UCSD-AML1 (cell line): Measurements from ENCODE around the gene DES.
A peak's percentile ranks its signal among the peaks of the same experiment; 100 is the strongest.

ENCODE experiments used
- DNase-seq: peaks from one replicate; lab custom pipeline; 2025; ENCODE audit not compliant: unreplicated experiment; lab: John Stamatoyannopoulos, UW

DES gene

DNA sequence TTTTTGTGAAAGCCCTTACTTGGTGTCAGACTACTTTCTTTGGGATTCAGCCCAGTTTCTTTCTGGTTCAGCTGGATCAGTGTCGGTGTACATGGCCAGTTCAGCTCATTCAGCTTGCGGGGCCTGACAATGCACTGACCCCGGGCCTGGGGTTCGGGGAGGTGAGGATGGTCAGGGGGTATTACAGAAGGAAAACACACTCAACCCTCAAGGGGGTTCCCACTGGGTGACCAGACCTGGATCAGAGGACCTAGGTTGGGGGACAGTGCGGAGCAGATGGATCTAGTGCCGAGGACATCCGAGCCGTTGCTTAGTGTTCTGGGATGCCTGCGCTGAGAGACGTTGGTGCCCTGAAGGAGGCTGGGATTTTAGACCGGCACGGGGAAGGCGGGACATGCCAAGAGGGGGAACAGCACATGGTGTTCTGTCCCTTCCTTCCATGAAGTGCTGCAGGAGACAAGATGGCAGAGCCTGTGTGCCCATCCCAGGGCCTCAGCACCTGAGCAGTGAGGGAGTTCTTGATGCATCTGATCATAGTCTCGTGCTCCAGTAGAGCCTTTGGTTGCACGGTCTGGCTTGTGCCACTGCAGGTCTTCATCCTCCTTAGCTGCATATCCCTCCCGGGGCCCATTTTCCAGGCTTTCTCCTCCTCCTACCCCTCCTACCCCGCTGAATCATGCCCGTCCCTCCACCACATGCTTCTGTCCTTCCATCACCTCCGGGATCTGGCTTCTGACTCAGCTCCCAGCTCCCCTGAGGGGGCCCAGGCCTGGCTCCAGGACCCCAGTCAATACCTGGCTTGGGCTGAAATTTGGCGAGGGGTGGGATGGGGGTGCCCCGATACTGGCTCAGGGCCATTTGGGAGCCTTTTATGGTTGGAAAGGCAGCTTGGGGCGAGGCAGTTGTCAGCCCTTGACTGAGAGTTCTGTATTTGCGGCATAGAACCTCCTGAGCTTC, 34.5 kb downstream of the DES start:
- no peak for DNase-seq

DNA sequence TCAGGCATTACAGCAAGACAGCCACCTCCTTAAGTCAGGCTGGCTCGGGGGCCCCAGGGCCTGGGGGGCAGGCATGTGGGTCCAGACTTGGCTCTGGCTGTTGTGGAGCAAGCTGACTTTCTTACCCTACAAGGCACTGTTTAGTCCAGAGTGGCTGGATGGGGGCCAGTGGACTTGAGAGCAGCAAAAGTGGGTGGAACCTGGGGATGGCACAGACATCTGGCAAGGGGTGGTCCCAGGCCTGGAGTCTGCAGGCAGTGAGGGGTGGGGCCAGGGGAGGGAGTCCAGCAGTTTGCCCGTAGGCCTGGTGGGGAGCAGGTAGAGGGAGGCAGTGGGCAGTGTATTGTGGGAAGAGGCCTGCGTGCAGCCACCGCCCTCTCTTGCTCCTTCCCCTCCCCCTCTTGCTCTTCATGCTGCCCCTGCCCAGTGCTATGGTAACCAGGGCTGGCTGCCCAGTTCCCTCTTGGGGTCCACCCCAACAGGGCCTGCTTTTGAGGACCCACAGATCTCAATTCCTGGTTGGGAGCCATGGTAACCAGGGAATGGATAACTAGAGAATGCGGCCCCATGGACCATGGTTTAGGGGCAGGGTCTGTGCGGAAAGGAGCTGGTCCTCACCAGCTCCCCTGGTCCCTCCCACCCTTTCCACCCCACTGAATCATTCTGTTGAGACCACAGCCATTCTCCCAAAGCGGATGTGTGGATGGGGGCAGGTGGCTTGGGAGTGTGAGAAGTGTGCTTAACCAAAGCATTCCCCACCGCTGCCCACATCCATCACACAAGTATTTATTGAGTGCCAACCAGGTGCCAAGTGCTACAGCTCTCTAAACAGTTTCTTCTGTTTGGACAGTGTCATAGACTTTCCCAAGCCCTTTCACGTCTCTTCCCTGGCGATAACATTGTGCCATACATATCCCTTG, 35.8 kb downstream of the DES start:
- no peak for DNase-seq

DNA sequence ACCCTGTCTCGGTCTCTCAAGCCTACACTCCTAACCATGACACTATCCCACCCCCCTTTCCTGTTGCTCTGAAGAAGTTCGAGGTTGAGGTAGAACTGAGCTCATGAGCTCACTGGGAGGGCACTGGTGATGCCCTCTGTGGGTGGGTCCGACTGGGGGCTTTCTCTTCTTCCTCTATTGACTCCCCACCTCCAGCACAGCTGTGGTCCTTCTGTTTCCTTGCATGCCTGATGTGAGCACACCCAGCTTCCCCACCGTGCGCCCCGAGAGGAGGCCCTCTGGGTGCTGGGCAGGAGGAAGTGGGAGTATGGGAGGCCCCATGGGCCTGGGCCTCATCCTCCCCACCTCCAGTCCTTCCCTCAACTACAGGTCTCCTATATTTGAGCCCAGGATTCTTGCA, 37.4 kb downstream of the DES start:
- peak; percentile 12 for DNase-seq

DNA sequence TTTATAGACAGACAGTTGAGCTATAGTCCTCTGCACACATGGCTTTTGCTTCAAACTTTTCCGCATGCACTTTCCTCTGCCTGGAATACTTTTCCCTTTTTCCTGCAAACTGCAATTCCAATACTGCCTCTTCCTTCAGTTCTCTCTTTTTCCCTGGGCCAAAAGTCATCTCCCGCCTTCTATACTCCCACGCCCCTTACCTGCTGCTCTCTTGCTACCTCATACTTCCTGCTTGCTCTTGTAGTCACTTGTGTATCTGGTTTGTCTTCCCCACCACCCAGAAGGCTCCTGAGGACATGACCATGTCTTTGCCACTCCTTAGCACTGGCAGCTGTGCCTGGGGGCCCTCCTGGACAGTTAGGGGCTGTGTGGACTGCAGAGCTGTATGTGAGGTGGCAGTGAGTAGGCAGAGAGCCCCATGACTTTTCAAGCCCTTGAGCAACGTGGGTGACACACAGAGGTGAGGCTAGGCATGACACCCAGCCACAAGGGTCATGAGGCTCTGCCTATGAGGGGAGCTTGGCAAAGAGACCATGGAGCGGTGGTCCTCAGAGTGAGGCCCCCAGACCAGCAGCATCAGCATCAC, 39.7 kb downstream of the DES start:
- DNase-seq: peak; percentile 17

DNA sequence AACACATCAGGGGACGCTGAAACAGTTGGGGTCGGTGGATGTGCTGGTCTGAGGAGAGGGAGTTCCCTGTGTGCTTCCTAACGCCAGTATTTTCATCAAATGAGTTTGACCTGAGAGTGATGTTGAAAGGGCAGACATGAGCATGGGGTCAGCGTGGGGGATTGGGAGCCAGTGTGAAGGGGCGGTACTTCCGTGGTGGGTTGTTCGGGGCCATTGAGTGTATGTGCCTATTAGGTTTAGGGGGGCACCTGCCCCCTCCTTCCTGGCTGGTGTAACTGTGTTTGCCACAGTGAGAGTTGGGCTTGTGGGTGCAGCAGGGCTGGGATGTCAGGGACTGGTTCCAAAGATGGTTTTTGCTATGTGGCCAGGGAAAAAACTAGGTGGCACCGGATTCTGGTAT, 40.8 kb downstream of the DES start:
- DNase-seq: no peak

DNA sequence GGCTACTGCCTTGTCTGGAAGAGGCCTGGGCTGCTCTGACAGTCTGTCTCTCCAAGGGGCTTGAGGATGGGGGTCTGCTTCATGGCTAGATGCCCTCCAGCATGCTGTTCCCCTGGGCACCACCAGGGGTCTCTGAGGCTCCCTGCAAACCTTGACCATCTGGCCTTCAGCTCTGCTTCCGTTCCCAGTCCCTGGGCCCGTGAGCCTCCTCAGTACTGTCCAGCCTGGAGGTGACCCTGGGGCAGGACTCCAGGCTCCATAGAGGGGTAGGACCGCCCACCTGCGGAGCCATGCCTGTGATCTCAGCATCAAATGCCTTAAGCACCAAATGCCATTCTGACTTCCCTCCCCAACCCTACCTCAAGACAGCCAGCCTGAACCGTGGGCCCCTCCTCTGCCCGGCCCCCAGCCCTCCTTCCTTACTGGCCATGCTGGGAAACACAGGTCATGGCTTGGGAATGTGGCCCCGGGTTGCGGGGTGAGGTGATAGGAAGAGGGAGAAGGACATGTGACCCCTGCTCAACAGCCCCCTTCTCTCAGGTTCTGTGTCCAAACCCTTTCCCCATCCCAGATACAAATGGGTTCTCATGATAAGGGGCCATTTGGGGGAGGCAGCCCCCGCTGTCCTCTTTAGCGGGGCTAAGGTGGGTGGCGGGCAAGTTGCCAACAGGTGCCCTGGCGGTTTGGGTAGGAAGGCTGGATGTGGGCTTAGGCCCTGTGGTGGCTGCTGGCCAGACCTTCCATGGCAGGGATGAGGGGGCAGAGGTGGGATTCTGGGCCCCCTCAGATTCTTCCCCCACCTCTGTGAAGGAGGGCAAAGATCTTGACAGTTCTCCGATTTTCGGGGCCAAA, 41.5 kb downstream of the DES start:
- DNase-seq: peak; percentile 34

DNA sequence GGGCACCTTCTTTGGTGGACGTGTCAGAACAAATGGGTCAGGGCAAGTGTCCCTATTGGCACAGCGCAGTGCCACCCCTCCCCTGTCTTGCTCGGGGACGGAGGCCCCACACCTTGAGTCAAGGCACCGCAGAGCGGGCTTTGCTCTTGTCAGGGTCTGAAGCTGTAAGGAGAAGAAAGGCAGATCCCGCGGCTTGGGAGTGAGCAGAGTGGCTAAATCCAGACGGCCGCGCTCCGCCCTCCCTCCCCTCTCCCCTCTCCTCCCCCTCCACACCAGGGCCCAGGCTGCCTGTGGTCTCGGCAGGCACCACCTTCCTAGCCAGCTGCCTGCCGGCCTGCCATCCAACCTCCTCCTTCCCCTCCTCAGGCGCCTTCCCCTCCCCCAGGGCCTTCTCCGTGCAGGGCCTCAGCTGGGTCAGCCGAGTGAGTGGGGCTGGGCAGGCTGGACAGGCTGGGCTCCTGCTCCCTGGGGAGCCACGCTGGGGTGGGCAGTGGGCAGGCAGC, 42.3 kb downstream of the DES start:
- no peak for DNase-seq

DNA sequence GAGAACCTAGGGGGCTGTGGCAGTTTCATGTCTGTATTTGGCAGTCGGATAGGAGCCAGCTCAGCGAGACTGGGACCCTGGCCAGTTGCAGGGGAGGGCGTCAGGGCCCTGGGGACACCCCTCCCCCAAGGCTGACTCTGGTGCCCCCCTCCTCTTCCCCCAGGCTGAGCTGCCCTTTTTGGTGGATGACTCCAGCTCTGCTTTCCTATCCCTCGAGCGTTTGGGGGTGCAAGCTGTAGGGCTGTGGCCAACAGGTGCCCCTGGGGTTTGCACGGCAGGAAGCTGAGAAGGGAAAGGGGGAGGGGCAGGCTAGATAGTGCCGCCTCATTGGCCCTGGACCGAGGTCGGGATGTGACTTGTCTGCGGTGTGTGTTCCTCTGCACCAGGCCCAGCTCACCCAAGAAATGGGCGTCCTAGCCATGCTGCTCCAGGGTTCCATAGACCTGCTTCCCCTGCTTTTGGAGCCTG, 42.9 kb downstream of the DES start:
- peak; percentile 13 for DNase-seq

DNA sequence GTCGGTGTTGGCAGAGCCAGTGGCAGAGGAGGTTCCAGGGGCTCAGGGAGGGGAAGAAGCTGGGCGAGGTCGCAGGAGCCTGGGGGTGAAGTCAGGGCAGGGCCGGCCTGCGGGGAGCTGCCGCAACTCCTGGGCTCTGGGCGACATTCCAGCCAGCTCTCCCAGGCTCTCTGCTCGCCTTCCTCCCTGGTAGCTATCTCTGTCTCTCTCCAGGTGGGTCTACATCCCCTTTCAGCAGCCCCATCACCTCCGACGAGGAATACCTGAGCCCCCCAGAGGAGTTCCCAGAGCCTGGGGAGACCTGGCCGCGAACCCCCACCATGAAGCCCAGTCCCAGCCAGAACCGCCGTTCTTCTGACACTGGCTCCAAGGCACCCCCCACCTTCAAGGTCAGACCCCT, 43.5 kb downstream of the DES start:
- DNase-seq: no peak

DNA sequence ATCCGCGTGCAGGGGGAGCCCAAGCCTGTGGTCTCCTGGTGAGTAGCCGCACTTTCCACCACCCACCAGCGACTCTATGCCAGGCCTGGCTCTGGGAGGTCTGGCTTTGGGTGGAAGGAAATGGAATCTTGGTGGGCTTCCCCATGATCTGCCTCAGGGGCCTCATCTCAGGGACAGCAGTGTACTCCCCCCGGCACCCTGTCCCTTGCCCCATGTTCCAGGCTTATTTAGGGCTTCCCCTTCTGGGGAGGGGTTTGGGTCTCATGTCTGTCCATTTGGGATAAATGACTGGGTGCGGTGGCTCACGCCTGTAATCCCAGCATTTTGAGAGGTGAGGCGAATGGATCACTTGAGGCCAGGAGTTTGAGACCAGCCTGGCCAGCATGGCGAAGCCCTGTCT, 44.2 kb downstream of the DES start:
- no peak for DNase-seq

DNA sequence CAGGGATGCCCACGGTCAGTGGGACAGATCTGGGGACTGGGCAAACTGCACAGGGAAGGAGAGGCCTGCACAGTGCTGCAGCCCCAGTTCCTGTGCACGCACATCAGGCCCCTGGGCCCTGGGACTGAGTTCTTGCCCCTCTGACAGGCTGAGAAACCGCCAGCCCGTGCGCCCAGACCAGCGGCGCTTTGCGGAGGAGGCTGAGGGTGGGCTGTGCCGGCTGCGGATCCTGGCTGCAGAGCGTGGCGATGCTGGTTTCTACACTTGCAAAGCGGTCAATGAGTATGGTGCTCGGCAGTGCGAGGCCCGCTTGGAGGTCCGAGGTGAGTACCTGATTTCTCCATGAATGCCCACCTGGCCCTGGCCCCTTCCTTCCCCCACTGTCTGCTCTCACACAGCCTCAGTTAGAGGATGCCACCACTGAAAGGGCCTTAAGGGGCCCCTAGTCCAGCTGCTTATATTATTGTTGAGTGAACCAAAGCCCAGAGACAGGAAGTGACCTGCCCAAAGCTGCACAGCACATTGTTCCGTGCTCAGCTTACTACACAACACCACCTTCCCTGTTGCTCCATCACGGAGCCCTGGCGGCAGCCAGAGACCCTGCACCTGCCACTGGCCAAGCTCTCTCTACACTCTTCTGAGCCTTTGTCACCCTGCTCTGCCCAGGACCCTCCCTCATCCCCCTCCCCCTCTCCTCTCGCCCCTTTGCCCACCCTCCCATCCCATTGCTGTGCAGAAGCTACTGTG, 46.3 kb downstream of the DES start:
- no peak for DNase-seq

DNA sequence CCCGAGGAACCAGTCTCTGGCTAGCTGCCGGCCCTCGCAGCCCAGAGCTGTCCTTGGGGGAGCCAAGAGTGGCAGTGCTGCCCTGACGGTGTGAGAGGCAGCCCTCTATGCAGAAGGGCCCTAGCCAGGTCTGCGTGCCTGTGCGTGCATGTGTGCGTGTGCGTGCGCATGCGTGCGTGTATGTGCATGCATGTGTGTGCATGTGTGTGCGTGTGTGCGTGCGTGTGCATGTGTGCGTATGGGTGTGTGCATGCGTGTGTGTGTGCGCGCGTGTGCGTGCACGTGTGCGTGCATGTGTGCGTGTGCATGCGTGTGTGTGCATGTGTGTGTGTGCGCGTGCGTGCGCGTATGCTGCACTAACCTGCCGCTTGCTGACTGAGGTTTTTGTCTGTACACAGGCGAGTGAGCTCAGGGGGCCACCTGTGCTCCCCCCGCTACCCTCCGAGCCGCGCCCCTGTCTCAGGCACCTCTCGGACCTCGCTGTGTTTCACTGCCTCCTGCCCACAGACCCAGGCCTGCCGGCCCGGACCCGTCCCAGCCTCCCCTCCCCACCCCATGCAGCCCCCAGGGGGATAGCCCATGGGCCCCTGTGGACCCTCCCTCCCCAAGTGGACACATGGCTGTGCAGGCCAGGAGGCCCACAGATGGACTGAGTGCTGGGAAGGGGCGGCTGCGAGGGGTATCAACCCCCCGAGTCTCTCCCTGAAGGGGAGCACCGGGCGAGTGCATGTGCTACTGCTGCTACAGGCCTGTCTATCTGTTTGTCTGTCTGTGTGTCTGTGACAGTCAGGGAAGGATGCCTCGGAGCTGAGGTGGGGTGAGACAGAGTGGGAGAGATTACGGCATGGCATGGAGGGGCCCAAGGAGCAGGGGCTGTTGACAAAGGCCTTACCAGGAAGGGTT, 47.7 kb downstream of the DES start:
- DNase-seq: no peak

DNA sequence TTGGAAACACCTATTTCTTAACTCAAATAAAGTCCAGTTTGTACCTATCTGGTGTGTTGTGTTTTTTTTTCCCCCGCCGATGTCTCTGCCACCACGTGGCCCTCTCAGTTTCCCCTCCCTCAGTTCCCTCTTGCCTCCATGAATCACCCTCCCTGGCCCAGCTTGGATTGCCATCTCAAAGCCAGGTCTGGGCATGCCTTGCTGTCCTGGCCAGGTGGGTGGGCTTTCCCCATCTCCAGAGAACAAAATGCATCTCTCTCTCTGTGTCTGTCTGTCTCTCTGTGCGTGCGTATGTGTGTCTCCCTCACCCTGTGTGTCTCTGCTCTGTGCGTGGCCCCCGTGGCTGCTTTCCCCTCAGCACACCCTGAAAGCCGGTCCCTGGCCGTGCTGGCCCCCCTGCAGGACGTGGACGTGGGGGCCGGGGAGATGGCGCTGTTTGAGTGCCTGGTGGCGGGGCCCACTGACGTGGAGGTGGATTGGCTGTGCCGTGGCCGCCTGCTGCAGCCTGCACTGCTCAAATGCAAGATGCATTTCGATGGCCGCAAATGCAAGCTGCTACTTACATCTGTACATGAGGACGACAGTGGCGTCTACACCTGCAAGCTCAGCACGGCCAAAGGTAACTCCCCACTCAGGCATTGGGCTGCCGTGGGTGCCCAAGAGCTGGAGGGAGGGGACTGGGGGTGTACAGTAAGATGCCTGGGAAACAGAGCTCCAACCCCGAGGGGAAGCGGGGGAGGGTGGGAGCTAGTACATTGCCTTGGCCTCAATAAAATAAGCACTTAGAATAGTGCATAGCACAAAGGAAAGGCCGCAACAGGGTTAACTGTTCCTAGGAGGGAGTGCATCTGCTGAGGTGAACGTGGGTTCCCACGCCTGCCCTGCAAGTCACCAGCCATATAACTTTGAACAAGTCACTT, 48.9 kb downstream of the DES start:
- DNase-seq: no peak

DNA sequence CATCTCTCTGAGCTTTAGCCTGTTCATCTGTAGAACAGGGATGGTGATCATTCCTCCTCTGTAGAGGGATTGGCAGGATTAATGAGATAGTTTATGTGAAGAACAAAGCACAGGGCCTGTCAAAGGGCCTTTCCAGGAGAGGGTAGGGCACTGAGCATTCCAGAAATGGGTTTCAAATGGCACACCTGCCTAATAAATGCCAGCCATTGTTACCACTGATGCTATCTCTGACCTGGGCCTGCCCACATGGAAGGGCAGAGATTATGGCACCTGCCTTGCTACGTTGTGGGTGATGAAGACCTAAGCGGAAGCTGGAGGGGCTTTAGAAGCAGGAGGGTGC, 49.5 kb downstream of the DES start:
- DNase-seq: no peak

DNA sequence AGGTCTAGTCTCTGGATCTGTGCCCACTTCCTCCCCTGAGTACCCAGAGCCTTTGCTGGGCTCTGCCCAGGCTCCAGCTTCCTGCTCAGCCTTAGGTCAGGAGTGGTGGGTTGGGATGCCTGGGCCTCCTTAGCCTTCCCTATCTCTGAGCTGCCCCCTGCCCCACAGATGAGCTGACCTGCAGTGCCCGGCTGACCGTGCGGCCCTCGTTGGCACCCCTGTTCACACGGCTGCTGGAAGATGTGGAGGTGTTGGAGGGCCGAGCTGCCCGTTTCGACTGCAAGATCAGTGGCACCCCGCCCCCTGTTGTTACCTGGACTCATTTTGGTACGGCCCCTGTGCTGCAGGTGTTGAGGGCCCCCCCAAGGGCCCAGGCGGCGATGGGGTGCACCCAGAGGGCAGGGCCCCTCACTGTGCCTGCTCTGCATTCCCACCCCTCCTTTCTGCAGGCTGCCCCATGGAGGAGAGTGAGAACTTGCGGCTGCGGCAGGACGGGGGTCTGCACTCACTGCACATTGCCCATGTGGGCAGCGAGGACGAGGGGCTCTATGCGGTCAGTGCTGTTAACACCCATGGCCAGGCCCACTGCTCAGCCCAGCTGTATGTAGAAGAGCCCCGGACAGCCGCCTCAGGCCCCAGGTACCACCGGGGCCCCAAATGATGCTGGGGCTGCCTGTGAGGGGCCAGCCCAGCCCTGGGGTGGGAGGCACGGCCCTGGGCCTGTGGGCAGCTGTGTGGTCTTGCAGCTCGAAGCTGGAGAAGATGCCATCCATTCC, 50.4 kb downstream of the DES start:
- DNase-seq: no peak

DNA sequence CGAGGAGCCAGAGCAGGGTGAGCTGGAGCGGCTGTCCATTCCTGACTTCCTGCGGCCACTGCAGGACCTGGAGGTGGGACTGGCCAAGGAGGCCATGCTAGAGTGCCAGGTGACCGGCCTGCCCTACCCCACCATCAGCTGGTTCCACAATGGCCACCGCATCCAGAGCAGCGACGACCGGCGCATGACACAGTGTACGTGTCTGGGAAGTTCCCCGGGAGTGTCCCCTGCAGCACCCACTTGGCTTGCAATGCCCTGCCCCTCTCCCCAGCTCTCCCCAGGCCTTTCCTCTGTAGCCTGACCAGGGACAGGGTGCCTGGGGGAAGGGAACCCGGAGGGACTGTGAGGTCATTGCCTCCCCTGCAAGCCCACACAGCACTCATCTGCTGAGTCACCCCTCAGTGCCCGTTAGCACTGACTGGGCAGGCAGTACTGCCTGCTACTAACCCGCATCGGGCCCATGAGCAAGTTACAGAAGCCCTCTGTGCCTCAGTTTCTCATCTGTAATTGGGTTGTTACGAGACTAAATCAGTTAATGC, 51.1 kb downstream of the DES start:
- DNase-seq: peak; percentile 13

DNA sequence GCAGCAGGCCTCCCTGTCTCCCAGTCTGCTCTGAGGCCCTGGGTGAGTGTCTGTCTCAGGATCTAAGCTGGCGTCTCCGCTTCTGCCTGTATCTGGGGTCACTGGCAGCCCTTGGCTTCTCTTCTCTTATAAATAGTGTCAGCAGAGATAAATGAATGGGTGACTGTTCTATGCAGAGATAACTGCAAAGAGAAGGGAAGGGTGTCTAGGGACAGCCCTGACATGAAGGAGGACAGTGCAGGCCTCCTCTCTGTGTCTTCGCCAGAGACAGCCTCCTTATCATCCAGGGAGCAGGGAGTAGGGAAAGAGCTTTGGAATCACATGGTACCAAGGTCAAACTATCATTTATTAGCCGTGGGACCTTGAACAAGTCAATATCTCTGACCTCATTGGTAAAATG, 52.3 kb downstream of the DES start:
- DNase-seq: no peak
